Endometrium (tissue), 2 donors: ENCODE data around the gene EIF1B.

Source experiments
- FAIRE-seq: peaks from 2 replicates; lab custom pipeline; 2012; peaks lifted over from hg19 to GRCh38; lab: Jason Lieb, UNC
- donor health status: control.
- donor health status: control.

EIF1B gene

DNA sequence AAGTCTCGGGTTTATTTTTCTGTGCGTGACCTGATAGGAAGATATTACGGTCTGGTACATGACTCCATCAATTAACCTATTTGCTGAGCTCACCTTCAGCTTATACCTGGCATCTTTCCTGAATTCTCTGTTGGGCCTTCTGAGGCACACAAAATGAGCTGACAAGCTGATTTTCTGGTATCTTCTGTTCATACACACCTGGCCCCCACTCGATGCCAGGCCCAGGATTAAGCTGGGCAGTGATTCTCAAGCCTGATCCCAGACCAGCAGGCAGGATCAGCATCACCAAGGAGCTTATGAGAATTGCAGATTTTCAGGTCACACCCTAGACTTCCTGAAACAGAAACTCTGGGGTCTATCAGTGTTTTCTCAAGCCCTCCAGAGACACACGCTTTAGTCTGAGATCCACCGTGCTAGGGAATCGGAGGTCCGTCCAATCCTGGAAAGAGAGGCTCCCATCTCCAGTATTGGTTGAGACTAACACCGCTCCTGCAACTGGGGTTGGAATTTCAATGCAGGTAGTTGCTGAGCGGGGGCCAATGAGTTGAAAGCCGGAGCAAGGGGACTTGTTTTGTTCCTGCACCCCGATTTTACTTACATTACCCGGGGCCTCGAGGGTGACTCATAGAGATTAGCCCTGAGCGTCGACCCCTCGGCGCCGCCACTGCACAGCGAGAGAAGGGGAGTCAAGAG is 636 bp upstream of the EIF1B start:
- FAIRE-seq: no peak

- no peak for FAIRE-seq
These were observed 603 bp downstream of the EIF1B start for GRCh38 chr3:40309925-40310695.

GRCh38 chr3:40310705-40311104 is 1.2 kb downstream of the EIF1B start:
- no peak for FAIRE-seq

DNA sequence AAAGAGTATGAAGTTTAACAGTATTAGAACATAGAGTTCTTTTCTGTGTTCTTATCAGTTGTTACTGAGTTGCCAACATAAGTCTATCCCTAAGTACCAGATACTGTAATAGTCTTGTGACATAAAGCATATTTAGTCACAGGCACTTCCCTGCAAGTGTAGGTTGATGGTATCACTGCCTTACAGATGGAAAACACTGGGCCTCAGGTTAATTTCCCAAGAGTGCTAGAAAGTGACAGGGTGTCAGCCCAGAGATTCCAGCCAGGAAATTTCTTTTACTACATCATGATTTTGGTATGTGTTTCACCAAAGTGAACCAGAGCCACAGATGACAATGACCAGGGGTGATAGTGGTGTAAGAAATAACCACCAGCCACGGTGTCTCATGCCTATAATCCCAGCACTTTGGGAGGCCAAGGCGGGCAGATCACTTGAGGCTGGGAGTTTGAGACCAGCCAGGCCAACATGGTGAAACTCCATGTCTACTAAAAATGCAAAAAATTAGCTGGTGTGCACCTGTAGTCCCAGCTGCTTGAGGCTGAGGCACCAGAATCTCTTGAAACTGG is 3.2 kb downstream of the EIF1B start:
- FAIRE-seq: no peak

- no peak for FAIRE-seq
These were observed 4.7 kb downstream of the EIF1B start for GRCh38 chr3:40313975-40314860.

GRCh38 chr3:40317061-40317855 is 7.8 kb downstream of the EIF1B start:
- peak; percentile 86 for FAIRE-seq

- no peak for FAIRE-seq
These were observed 12.3 kb downstream of the EIF1B start for GRCh38 chr3:40321818-40322217.

GRCh38 chr3:40323946-40324345 is 14.4 kb downstream of the EIF1B start:
- no peak for FAIRE-seq

GRCh38 chr3:40324621-40325020 is 15.1 kb downstream of the EIF1B start:
- no peak for FAIRE-seq

- FAIRE-seq: no peak
These were observed 16.0 kb downstream of the EIF1B start for GRCh38 chr3:40325465-40325864.

DNA sequence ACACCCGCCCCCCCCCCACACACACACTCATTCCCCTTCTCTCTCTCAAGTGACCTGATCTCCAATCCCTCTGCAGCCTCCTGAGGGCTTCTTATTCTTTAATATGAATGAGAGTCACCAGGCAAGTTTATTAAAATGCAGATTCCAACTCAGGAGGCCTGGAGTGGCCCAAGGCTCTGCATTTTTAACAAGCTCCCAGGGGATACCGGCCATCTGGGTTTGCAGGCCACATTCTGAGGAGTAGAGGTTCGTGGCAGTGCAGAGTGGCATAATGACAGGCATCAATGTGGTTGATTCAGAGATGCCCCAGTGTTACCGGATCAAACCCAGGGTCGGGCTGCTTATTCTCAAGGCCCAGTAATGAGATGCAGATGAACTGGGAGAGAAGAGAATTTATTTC is 18.9 kb downstream of the EIF1B start:
- no peak for FAIRE-seq

- FAIRE-seq: no peak
These were observed 19.6 kb downstream of the EIF1B start for GRCh38 chr3:40329071-40329470.

DNA sequence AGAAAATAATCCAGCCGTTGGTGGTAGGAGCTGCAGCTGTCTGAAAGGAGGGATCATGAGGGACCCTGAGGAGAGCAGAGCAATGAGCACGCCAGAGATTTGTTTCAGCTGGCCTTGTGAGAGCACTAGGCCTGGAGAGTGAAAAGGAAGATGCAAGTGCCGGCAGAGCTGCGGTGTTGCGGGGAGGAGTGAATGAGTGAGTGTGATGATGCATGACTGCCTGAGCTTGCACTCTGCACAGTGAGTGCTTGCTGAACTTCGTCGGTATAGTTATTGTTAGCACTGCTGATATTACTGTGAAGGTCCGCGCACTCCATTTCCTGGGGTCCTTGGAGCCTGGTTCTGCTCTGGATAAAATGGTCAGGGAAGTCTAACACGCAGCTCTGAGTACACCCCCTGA is 23.2 kb downstream of the EIF1B start:
- no peak for FAIRE-seq

GRCh38 chr3:40333416-40333815 is 23.9 kb downstream of the EIF1B start:
- FAIRE-seq: no peak

DNA sequence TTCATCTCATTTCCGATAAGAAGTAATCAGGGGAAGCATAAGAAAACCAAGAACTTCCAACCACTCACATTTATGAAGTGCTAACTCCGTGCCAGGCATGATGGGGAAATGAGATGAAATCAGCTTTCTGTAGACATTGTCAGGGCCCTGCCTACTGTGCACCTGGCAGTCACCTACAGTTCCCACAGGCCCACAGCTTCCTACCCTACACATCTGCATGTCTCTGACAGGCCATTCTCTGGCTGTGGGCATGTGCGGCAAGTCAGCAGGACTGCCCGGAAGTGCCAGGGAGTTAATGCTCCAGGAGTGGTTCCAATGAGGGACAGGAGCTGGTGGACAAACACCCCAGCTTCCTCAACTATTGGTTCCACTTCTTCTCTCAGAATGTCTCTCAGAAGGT is 24.3 kb downstream of the EIF1B start:
- FAIRE-seq: no peak

DNA sequence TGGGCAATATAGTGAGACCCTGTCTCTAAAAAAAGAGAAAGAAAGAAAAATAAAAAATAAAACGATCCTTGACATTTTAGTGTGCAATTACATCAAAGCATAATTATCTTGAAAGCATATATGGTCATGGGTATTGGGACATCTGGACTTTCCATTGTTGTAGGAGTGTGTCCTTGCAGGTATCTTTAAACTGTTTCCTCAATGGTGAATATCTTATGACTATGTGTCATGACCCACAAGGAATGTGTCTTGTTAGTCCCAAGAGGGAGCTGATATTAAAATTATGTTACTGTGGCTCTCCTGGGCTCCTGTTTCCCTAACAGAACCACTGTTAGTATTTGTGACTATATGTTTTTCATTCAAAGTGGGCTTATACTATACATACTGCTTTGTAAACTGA is 26.6 kb downstream of the EIF1B start:
- FAIRE-seq: no peak

- no peak for FAIRE-seq
These were observed 27.1 kb downstream of the EIF1B start for GRCh38 chr3:40336511-40337135.

GRCh38 chr3:40337136-40338108 is 27.9 kb downstream of the EIF1B start:
- no peak for FAIRE-seq

GRCh38 chr3:40339871-40340270 is 30.4 kb downstream of the EIF1B start:
- FAIRE-seq: no peak
